Gastroesophageal sphincter (tissue), 4 donors: Measurements from ENCODE around the gene VSNL1. TPM values are rescaled to one million over a fixed set of nuclear protein-coding genes. Genes with fewer than 3 reads are reported as not detected.
A peak's percentile ranks its signal among the peaks of the same experiment; 100 is the strongest.

Source experiments
- ATAC-seq: fragments of 150-250 bp; one replicate; pipeline ENCODE4 v1.9.1; 2016; ENCODE audit warnings: mild to moderate bottlenecking, moderate library complexity
- H3K27ac ChIP-seq, 4 donors: fragments of 200-600 bp; sonication (generic) in 3 of 4; 1 replicate in 3 of 4; 2 replicates in 1 of 4; pipeline ENCODE4 v1.5.1; 2016 to 2019
- H3K27me3 ChIP-seq: fragments of 200-600 bp; sonication (generic); one replicate; pipeline ENCODE4 v1.5.1; 2019
- H3K36me3 ChIP-seq, 2 donors: fragments of 200-600 bp; sonication (generic); one replicate each; pipeline ENCODE4 v1.5.1; 2019; ENCODE audit warnings: control low read depth in 1 of 2
- H3K4me1 ChIP-seq, 3 donors: fragments of 200-600 bp; sonication (generic); 1 replicate in 2 of 3; 2 replicates in 1 of 3; pipeline ENCODE4 v1.5.1; 2016 to 2019; ENCODE audit warnings: control low read depth in 2 of 3
- H3K4me3 ChIP-seq, 2 donors: fragments of 200-600 bp; sonication (generic); one replicate each; pipeline ENCODE4 v1.5.1; 2019; ENCODE audit warnings: mild to moderate bottlenecking in 1 of 2, moderate library complexity in 1 of 2
- H3K9me3 ChIP-seq, 3 donors: fragments of 200-600 bp; sonication (generic); one replicate each; pipeline ENCODE4 v1.5.1; 2017 to 2019; ENCODE audit warnings: control low read depth in 2 of 3
- EP300 ChIP-seq: sonication (generic); formaldehyde crosslinking; IDR thresholded peaks from one replicate; pipeline ENCODE4 v1.6.1; 2017; ENCODE audit warnings: antibody characterized with exemption, mild to moderate bottlenecking
- POLR2A ChIP-seq, 2 donors: fragments of 450-650 bp; IDR thresholded peaks; one replicate each; pipeline ENCODE4 v1.6.1; 2017; ENCODE audit warnings: antibody characterized with exemption in 2 of 2, mild to moderate bottlenecking in 2 of 2, moderate library complexity in 1 of 2
- POLR2AphosphoS5 ChIP-seq: sonication (generic); formaldehyde crosslinking; IDR thresholded peaks from one replicate; pipeline ENCODE4 v1.6.1; 2017; ENCODE audit warnings: antibody characterized with exemption
- WGBS, 2 donors: methylation state at CpG; one replicate each; pipeline ENCODE4 v1.1.5; 2018; ENCODE audit warnings: low coverage in 1 of 2; 5-methylcytosine and 5-hydroxymethylcytosine counted together
- total RNA-seq, 4 donors: library from RNA; depleted of rRNA; stranded (reverse); fragments of >200 nt; gene quantifications; one replicate each; pipeline ENCODE4 v1.1.0, GENCODE V29; 2016
- TF ChIP-seq, protein P1 (sequence below), 4 experiments: fragments of 200-600 bp in 2 of 4; fragments of 450-650 bp in 2 of 4; sonication (generic) in 1 of 4; IDR thresholded peaks; one replicate each; pipeline ENCODE4 v1.5.1; 2017 to 2019; ENCODE audit warnings: antibody characterized with exemption in 4 of 4, mild to moderate bottlenecking in 2 of 4, moderate library complexity in 2 of 4

The VSNL1 gene
- total RNA-seq, 4 donors from 2014 or later = 0.40 to 5.2 (median 0.76) TPM

- H3K9me3 ChIP-seq = no peaks in the 10 kb centered on the region
- WGBS, 2 donors = 86 to 100% methylated on average over 2 of the region's 2 CpGs
- no peak overlapping the region for H3K27ac ChIP-seq
- H3K4me1 ChIP-seq = peaks cover 0 to 20% (median 7%) of the 10 kb centered on the region in 3 donors
- no peaks in the 10 kb centered on the region for H3K36me3 ChIP-seq
- TF ChIP-seq POLR2A (IDR thresholded peaks at IDR 0.05) = no peak
- no peak for TF ChIP-seq POLR2AphosphoS5
- TF ChIP-seq EP300 = no peak
- TF ChIP-seq, protein P1, sequence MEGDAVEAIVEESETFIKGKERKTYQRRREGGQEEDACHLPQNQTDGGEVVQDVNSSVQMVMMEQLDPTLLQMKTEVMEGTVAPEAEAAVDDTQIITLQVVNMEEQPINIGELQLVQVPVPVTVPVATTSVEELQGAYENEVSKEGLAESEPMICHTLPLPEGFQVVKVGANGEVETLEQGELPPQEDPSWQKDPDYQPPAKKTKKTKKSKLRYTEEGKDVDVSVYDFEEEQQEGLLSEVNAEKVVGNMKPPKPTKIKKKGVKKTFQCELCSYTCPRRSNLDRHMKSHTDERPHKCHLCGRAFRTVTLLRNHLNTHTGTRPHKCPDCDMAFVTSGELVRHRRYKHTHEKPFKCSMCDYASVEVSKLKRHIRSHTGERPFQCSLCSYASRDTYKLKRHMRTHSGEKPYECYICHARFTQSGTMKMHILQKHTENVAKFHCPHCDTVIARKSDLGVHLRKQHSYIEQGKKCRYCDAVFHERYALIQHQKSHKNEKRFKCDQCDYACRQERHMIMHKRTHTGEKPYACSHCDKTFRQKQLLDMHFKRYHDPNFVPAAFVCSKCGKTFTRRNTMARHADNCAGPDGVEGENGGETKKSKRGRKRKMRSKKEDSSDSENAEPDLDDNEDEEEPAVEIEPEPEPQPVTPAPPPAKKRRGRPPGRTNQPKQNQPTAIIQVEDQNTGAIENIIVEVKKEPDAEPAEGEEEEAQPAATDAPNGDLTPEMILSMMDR (IDR thresholded peaks at IDR 0.05) = no peak
- no peaks in the 10 kb centered on the region for H3K27me3 ChIP-seq
- no peak overlapping the region for H3K4me3 ChIP-seq
- no peak for ATAC-seq
Observed at GRCh38 chr2:17640406-17640805, 99.9 kb downstream of the VSNL1 start.

GRCh38 chr2:17643031-17643615, 102.6 kb downstream of the VSNL1 start:
- 14% methylated on average over 3 to 6 of the region's 6 CpGs for WGBS, 2 donors
- Histone ChIP-seq H3K36me3 (no peaks in the 10 kb centered on the region), H3K4me1 (peaks cover 3 to 42% (median 12%) of the 10 kb centered on the region in 3 donors), H3K27ac (peak overlapping the region in 1 of 4 donors; percentile 55), H3K4me3 (no peak overlapping the region), H3K9me3 (no peaks in the 10 kb centered on the region), H3K27me3 (no peaks in the 10 kb centered on the region)
- TF ChIP-seq EP300 (no peak), POLR2AphosphoS5 (peak; percentile 27), POLR2A (IDR thresholded peaks at IDR 0.05) (no peak)
- TF ChIP-seq, protein P1 (IDR thresholded peaks at IDR 0.05) = no peak
- ATAC-seq = peak; percentile 74

- H3K4me3 ChIP-seq = no peak overlapping the region
- no peak overlapping the region for H3K27ac ChIP-seq
- peaks cover 3 to 42% (median 12%) of the 10 kb centered on the region in 3 donors for H3K4me1 ChIP-seq
- TF ChIP-seq POLR2A (IDR thresholded peaks at IDR 0.05) = no peak
- no peak for TF ChIP-seq EP300
- TF ChIP-seq, protein P1 (IDR thresholded peaks at IDR 0.05) = no peak
- H3K36me3 ChIP-seq = no peaks in the 10 kb centered on the region
- WGBS, 2 donors = 50 to 80% methylated on average over 1 to 3 of the region's 4 CpGs
- H3K9me3 ChIP-seq = no peaks in the 10 kb centered on the region
- no peak for ATAC-seq
- H3K27me3 ChIP-seq = no peaks in the 10 kb centered on the region
Observed at GRCh38 chr2:17644997-17645720, 104.7 kb downstream of the VSNL1 start.

DNA sequence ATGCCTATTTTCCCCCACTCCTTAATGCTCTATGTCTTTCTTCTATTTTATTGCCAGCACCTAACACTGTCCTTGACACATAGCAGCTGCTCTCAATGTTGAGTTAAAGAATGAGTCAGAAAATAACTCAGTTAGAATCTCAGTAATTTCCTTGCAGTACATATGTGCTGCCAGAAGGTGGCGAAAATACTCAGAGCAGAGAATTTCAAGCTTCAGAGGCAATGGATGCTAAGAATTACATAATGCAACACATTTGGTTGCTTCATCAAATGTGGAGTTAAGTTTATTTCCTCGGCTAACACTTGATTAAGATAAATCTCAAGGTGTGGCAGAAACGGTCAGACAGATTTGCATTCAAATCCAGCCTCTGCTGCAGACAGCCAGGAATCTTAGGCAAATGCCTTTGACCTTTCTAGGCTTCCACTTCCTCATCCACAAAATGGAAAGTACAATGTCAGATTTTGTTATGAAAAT, 105.6 kb downstream of the VSNL1 start:
- TF ChIP-seq POLR2A (IDR thresholded peaks at IDR 0.05) (no peak), EP300 (no peak), POLR2AphosphoS5 (peak; percentile 64)
- TF ChIP-seq, protein P1 (IDR thresholded peaks at IDR 0.05) = peak; percentile 84 to 90 (median 88)
- H3K4me3 ChIP-seq = no peak overlapping the region
- H3K27me3 ChIP-seq = no peaks in the 10 kb centered on the region
- H3K36me3 ChIP-seq = no peaks in the 10 kb centered on the region
- 0 to 4% methylated on average over 3 of the region's 3 CpGs for WGBS, 2 donors
- H3K4me1 ChIP-seq = peaks cover 3 to 42% (median 12%) of the 10 kb centered on the region in 3 donors
- no peaks in the 10 kb centered on the region for H3K9me3 ChIP-seq
- no peak overlapping the region for H3K27ac ChIP-seq
- peak; percentile 80 for ATAC-seq
